GM15510 (cell line): ENCODE data around the gene MGLL.

Experiments used
- POLR2A ChIP-seq: IDR thresholded peaks from 3 replicates; pipeline ENCODE4 v1.6.1; 2011; ENCODE audit warnings: borderline replicate concordance; ENCODE audit not compliant: insufficient read length; ENCODE audit errors: extremely low read depth

MGLL gene

DNA sequence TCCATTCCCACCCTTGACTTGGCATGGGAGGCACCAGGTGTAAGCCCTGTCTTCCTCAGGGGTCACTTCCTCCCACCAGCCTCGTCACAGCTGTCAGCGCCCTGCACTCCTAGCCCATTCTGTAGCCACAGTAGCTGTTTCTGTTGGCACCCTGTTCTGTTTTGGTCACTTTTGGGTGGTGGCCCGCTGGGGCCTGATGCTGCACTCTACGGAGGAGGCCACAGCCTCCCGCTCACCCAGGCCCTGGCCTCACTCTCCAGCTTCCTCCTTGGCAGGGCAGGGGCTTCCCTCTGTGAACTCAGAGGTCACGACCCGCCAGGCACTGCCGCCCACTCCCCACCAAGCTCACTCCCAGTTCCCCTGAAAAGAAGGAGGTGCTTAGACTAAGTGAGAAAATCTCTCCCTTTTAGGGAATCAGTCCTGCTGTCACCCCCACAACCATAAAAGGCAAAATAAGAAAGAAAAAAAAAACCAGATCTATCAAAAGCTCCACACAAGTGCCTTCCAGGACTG is 68.4 kb downstream of the MGLL start:
- TF ChIP-seq POLR2A, result no peak

DNA sequence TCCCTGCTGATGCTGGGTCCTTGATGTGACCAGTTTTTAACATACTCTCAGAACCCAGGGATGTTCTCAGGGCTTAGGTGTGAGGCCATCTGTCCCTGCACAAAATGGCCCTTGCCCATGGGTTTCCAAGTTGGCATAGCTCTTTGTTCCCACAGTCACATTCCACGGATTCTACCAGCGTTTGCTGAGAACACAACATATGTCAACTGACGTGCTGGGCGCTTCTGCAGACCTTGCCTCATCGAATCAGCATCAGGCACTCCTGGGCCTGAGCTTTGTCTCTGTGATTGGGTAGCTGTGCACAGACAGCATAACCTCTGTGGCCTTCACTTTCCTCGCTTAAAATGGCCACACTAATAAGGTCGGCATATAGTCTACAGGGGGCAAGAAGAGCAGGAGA is 69.0 kb downstream of the MGLL start:
- TF ChIP-seq POLR2A, result peak; percentile 11

DNA sequence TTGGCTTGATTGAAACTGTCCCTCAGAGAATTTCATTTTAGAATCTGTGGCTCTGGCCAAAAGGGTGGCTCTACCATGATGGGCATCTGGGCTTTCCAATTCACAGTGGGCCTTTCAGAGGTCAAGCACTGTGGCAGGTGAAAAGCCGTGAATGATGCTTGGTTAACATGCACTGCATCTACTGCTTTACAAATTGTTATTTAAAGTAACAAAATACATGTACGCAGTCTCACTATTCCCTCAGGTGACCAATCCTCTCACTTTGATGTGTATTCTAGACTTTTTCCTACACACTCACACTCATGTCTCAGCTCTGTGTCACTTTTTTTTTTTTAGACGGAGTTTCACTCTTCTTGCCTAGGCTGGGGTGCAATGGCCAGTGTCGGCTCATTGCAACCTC is 70.5 kb downstream of the MGLL start:
- no peak for TF ChIP-seq POLR2A

DNA sequence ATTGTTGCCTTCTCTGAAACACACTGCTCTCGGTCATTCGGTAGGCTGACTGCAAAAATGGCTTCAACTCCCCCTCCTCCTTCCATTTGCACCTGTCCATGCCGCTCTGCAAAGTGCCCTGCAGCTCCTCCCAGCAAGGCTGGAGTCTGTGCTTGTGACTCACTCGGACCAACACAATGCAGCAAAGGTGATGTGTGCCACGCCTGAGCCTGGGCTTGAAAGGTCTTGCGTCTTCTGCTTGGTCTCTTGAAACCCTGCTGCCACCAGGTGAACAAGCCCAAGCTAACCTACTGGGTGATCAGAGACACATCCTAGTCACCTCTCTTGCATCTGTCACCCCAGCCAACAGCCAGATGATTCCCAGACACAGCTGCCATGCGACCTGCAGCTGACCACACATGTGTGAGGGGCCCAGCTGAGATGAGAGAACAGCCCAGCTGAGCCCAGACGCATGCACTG is 71.1 kb downstream of the MGLL start:
- TF ChIP-seq POLR2A, result no peak

DNA sequence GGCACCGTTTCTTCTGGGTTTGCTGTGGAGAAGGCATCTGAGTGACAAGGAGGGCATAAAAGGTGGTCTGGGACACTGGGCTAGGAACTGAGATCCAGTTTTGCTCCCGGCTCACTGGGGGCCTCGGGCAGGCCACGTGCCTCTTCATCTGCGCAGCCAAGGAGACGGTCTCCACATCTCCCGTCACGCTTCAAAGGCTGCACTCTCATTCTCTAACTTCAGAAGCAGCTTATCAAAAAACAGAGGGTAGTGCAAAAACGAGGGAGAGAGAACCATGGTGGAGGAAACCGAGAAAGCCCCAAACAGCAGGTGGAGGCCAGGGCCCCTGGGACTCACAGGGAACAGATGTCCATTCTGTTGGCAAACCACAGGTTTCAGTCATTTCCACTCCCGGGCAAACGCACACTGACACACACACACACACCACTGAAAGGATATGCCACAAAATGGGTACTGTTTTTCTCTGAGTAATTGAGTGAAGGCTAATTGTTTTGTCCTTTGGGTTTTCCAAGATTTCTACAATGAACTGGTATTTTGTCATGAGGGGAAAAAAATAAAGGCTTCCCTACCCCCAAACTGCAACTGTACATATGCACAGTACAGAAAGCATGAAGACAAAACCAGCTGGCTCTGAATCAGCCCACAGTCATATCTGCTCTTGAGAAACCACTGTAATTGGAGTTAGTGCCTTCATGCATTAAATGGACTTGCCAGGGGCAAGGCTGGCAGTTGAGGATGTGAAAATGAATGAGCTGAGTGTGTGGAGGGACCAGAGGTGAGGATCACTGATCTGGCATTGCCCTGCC is 71.9 kb downstream of the MGLL start:
- no peak for TF ChIP-seq POLR2A

DNA sequence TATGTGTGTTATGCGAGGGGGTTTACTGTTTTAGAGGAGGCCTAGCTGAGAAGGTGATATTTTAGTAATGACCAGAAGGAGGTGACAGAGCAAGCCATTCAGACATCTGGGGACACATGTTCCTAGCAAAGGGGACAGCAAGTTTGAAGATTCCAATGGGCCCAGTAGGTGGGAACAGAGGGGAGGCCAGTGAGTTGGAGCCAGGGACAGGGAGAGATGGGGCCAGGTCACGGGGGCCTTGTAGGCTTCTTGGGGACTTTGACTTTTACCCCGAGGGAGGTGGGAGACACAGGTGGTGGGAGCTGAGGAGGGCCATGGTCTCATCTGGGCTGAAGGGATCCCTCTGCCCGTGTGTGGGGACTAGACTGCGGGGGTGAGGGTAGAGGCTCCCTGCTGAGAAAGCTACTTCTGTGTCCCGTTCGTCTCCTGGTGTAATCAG is 72.5 kb downstream of the MGLL start:
- TF ChIP-seq POLR2A, result no peak

DNA sequence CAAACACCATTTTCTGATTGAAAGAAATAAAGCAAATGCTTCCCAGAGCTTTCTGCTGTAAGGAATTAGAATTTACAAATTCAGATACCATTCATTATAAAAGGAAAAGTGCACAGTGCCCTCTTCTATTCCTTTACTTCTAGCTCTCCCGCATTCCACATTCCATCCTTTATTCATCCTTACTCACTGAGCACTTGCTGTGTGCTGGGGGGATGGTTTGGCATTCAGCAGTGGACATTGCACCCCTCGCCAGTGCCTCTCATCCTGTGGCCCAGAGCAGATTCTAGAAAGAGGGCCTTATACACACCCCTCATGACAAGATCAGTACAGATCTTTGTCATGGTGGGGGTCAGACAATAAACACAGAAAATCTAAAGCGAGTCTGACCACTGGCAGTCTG is 73.0 kb downstream of the MGLL start:
- no peak for TF ChIP-seq POLR2A

DNA sequence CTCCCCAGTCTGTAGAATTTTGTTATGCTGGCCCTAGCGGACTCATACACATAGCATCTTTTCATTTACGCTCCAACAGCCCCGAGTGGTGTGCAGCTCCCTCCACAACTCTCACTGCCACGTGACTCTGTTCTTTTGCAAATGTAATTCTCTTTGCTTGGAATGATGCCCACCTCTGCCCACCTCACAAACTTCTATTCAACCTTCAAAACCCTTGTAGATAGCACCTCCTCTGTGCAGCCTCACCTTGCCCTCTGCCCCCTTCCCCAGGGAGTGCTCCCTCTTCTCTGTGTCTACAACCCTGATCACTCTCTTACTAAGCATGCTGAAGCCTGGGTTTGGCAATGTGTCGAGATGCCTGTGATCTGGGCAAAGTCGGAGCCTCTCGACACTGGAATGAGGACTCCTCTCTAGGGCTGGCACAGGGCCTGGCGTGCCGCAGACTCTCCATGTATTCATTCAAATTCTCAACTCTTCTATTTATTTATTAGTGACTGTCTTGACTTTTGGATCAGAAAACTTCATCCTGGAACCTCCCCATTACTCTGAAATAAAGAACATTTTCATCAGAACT is 73.5 kb downstream of the MGLL start:
- TF ChIP-seq POLR2A, result no peak

DNA sequence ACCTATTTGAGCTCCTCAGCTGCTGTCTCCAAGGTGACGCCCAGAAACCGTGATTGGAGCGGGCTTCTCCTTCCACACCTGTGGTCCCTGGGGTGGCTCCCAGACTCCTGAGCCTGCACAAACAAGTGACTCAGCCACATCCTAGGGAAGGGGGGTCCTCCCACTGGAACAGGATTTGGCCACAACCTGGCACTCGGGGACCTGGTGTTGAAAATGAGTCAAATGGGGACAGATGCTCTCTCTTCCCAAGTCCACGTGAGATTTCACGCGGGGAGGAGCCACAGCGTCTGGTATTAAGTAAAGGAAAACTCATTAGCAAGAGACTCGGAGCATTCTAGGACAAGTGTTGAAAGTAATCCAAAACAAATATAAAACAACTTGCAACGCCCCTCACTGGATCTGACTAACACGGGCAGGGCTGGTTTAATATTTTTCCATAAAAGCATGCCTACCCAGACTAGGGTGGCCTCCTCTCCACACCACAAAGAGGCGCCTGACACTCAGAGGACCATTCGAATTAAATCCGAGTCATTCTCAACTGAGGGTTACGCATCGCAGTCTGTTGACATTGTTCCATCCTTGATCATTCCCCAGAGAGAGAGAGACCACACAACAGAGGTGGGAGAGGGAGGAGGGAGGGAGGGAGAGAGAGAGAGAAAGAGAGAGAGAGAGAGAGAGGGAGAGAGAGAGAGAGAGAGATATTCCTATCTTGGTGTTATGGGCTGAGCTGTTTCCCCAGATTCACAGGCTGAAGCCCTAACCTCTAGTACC is 74.4 kb downstream of the MGLL start:
- no peak for TF ChIP-seq POLR2A

DNA sequence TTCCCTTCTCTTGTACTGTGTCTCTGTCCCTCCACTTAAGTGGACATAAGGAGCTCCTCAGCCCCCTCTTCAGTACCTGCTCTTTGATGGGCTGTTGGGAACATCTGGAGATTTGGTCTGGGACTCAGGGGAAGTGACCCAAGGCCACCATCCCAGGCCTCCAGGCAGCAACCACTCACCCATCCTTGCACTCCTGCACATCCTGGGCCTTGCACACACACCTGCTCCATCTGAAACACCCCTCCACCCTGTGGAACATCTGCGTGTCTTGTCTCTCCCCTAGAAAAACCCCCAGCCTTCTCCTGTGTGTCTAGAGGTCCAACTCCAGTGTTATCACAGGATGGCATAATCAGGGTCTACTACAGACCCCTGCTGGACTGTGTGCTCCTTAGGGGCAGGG is 75.2 kb downstream of the MGLL start:
- TF ChIP-seq POLR2A, result no peak

DNA sequence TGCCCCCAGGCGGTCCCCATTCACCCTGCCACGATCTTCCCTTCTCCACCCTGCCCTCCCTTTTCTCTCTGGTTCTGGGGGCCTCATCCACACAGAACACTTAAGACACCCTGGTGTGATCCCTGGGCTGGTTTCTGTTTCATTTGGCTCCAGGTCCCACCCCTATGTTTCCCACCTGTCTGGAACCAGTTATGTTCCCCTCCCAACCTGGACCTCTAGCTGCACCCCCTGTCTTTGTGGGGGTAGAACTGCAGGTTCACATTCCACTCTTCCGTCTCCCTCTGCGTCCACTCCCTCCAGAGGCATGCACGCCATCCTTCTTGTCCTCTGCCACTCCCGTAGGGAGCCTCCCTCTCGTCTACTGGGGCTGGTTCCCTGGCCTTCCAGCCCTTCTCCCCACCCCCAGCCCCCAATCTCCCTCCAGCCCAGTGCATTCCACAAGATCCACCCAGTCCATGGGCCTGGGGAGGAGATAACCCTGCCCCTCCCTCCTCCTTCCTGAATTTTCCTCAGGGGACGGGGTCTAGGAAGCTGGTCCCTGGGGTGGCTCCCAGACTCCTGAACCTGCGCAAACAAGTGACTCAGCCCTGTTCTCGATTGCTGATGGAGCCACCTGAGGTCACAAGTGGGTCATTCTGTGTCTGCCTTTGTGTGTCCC is 75.8 kb downstream of the MGLL start:
- no peak for TF ChIP-seq POLR2A

DNA sequence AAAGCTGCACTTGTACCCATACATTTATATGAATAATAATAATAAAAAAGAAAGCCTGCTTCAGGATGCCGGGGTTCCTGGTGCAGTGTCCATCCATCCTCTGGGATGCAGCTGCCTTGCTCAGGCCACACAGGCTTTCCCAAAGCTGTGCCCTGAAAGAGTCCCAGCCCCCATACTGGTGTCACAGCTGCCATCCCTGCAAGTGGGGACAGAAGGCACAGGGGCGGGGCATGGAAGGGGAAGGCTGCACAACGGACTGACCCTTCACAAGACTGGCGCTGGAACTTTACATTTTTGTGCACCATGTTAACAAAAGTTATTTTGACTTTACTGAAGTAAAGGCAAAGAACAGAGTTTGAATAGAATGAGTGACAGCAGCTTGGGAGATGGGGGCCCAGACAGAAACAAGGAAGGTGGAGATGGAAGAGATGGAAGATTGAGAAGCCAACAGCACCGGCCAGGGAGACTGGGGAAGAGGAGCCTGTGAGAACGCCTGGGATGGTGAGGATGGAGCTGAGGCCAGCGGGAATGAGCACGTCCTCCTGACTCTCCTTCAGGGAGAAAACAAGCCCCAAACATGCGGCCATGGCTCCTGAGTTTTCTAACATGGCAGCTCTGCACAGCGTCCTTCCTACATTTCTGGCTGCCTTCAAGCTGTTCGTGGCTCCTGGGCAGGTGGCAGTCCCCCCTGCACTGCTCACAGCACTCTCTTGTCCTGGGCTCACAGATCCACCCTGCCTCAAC is 76.5 kb downstream of the MGLL start:
- no peak for TF ChIP-seq POLR2A

DNA sequence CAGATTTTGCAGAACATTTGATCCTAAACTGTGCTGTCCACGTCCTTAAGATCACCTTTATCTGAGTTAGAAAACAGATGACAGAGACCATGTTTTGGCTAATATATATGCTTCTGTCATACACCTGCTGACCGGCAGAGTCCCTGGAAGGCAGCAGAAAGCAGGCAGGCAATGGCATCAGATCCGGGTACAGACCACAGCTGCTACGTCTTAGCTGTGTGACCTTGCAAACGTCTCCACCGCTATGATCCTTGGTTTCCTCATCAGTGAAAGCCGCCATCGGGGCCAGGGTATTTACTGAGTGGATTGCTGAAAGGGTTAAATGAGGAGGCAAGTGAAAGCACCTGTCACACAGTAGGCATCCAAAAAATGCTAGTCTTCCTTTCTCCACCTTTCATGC is 77.4 kb downstream of the MGLL start:
- no peak for TF ChIP-seq POLR2A

DNA sequence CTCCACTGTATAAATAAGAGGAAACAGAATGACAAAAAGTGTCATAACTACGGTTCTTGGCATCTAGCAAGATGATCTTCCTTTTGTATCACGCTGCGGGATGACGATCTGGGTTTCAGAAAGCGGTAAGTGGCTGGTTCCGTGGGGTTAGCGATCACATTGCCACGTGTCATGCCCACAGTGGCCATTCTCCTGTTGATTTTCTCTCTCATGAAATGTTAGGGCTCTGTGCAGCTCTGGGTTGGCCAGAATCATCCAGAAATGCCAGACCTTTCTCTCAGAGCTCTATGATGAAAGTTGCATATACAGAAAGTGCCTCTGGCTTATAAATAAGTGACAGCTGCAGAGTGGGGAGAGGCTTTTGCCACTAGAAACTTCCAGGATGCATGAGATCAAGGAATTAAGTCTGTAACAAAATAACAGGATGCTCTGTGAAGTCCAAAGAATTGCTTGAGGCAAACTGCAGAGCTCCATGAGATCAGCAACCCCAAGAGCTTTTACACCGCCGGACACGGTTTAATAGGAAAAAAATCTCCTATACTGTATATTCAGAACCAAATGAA is 78.0 kb downstream of the MGLL start:
- no peak for TF ChIP-seq POLR2A
